IMR-90 (cell line): ENCODE measurements around the gene POLR3B.

Experiments used
- CHD1 ChIP-seq: IDR thresholded peaks from 2 replicates; pipeline ENCODE4 v1.6.1; 2012; ENCODE audit warnings: low read depth, low read length, improper control_type of control experiment
- FOS ChIP-seq: fragments of 150-350 bp; IDR thresholded peaks from 2 replicates; pipeline ENCODE4 v1.6.1; 2016; ENCODE audit warnings: low read depth, low read length
- MAFK ChIP-seq: IDR thresholded peaks from 2 replicates; pipeline ENCODE4 v1.6.1; 2012; ENCODE audit warnings: low read depth, low read length, improper control_type of control experiment
- MAZ ChIP-seq: IDR thresholded peaks from 2 replicates; pipeline ENCODE4 v1.6.1; 2012; ENCODE audit warnings: low read depth, mild to moderate bottlenecking, low read length, improper control_type of control experiment, moderate library complexity, borderline replicate concordance
- MXI1 ChIP-seq: IDR thresholded peaks from 2 replicates; pipeline ENCODE4 v1.6.1; 2012; ENCODE audit warnings: low read depth, mild to moderate bottlenecking, low read length, moderate library complexity, borderline replicate concordance
- POLR2A ChIP-seq: IDR thresholded peaks from 2 replicates; pipeline ENCODE4 v1.6.1; 2012; ENCODE audit warnings: mild to moderate bottlenecking, low read depth, low read length
- RAD21 ChIP-seq: IDR thresholded peaks from 2 replicates; pipeline ENCODE4 v1.6.1; 2012; ENCODE audit warnings: low read length, improper control_type of control experiment
- RCOR1 ChIP-seq: IDR thresholded peaks from 2 replicates; pipeline ENCODE4 v1.6.1; 2012; ENCODE audit warnings: mild to moderate bottlenecking, low read length, improper control_type of control experiment; ENCODE audit not compliant: insufficient replicate concordance
- RFX5 ChIP-seq: IDR thresholded peaks from 2 replicates; pipeline ENCODE4 v1.8.0; 2012; ENCODE audit warnings: low read depth, mild to moderate bottlenecking, low read length, moderate library complexity
- TF ChIP-seq, protein P1 (sequence below): conservative IDR thresholded peaks from 2 replicates; pipeline ENCODE4 v1.5.1; 2012; ENCODE audit warnings: mild to moderate bottlenecking, low read depth, low read length, improper control_type of control experiment
- TF ChIP-seq, protein P2 (sequence below): fragments of 150-350 bp; IDR thresholded peaks from 2 replicates; pipeline ENCODE4 v1.6.1; 2017; ENCODE audit warnings: mild to moderate bottlenecking, antibody characterized with exemption, low read length, low read depth

DNA sequence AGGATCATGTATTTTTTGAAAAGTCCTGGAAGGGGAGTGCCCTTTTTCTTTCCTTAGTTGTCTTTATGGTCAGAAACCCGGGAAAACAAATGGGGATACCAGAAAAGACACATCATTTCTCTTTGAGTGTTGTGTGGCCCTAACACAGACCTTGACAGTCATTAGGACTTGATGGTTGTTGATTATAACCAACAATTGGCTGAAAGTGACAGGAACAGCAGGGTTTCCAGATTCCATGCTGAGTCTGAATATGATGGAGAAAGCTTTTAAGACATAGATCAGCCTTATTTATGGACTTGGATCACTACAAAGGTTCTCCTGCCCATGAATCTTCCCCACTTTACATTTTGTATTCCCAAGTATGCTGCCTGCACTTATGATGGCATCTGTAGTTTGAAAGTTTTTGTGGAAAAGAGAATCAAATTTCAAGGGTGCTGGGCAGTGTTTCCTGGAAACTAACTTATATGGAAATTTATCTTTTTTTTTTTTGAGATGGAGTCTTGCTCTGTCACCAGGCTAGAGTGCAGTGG is 30.4 kb downstream of the POLR3B start:
- TF ChIP-seq MAFK (no peak), RAD21 (no peak), CHD1 (no peak), MAZ (no peak), RFX5 (no peak), POLR2A (no peak), MXI1 (no peak), RCOR1 (no peak), FOS (no peak)
- TF ChIP-seq, protein P1, sequence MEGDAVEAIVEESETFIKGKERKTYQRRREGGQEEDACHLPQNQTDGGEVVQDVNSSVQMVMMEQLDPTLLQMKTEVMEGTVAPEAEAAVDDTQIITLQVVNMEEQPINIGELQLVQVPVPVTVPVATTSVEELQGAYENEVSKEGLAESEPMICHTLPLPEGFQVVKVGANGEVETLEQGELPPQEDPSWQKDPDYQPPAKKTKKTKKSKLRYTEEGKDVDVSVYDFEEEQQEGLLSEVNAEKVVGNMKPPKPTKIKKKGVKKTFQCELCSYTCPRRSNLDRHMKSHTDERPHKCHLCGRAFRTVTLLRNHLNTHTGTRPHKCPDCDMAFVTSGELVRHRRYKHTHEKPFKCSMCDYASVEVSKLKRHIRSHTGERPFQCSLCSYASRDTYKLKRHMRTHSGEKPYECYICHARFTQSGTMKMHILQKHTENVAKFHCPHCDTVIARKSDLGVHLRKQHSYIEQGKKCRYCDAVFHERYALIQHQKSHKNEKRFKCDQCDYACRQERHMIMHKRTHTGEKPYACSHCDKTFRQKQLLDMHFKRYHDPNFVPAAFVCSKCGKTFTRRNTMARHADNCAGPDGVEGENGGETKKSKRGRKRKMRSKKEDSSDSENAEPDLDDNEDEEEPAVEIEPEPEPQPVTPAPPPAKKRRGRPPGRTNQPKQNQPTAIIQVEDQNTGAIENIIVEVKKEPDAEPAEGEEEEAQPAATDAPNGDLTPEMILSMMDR = no peak
- TF ChIP-seq, protein P2, sequence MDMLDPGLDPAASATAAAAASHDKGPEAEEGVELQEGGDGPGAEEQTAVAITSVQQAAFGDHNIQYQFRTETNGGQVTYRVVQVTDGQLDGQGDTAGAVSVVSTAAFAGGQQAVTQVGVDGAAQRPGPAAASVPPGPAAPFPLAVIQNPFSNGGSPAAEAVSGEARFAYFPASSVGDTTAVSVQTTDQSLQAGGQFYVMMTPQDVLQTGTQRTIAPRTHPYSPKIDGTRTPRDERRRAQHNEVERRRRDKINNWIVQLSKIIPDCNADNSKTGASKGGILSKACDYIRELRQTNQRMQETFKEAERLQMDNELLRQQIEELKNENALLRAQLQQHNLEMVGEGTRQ = no peak
